Vagina (tissue), 2 donors: ENCODE measurements around the gene TMEM87B.

Experiments used
- CTCF ChIP-seq, 3 experiments: fragments of 450-650 bp in 2 of 3; fragments of 200-600 bp in 1 of 3; sonication (generic) in 1 of 3; IDR thresholded peaks; one replicate each; pipeline ENCODE4 v1.5.1; 2017 to 2019; ENCODE audit warnings: antibody characterized with exemption in 3 of 3, mild to moderate bottlenecking in 2 of 3, moderate library complexity in 2 of 3
- POLR2AphosphoS5 ChIP-seq, 2 donors: sonication (generic); formaldehyde crosslinking; IDR thresholded peaks; one replicate each; pipeline ENCODE4 v1.9.0; 2017; ENCODE audit warnings: antibody characterized with exemption in 2 of 2, mild to moderate bottlenecking in 2 of 2, low read depth in 1 of 2; ENCODE audit not compliant: insufficient read depth in 1 of 2

DNA sequence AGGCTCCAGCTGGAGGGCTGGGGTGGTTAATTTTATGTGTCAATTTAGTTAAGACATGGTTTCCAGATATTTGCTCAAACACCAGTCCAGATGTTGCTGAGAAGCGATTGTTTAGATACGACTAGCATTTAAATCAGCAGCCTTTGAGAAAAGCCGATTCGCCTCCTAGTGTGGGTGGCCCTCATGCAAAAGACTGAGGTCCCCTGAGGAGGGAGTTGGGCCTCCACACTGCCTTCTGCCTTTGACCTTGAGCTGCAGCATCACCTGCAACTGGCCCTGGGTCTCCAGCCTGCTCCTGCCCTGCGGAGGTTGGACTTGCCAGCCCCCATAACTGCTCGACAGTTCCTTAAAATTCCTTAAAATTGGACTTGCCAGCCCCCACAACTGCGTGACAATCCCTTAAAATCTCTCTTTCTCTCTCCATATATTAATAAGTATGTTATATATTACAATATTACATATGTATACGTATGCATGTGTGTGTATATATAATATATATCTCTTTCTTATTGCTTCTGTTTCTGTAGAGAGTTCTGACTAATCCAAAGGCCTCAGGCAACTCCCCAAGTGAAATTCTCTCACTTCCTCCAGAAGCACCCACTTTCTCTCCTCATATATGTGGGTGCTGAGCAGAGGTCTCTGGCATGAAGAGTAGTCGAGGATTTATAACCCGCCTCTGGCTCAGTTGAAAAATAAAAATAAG lies 97.6 kb downstream of the TMEM87B start:
- TF ChIP-seq CTCF (IDR thresholded peaks at IDR 0.05) (no peak), POLR2AphosphoS5 (IDR thresholded peaks at IDR 0.05; ENCODE audit: insufficient read depth in 1 of 2, low read depth in 1 of 2) (no peak)
